GM20000 (cell line): ENCODE data around the gene APOH.

Experiments used
- DNase-seq: peaks from one replicate; pipeline ENCODE4 v3.0.0; 2012; ENCODE audit warnings: low spot score
- TF ChIP-seq, protein P1 (sequence below): IDR thresholded peaks from 2 replicates; pipeline ENCODE4 v1.5.1; 2012; ENCODE audit warnings: mild to moderate bottlenecking, control low read depth; ENCODE audit errors: extremely low read depth, missing control alignments

The APOH gene

DNA sequence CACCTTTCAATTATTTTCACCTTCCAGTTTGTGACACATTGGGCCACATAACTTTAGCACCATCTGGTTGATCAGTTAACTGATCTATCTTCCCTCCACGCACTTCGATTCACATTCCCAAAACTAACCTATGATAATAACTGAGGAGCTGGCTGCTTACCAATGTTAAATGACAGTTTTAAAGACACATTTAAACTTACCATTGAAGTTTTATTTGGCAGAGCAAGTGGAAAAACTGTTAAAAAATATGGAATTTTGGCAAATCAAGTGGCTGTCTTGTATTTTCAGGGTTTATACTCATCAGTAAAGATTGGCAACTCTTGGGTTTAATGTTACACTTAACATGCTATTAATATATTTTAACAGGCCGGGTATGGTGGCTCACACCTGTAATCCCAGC lies 5.4 kb upstream of the APOH start:
- TF ChIP-seq, protein P1, sequence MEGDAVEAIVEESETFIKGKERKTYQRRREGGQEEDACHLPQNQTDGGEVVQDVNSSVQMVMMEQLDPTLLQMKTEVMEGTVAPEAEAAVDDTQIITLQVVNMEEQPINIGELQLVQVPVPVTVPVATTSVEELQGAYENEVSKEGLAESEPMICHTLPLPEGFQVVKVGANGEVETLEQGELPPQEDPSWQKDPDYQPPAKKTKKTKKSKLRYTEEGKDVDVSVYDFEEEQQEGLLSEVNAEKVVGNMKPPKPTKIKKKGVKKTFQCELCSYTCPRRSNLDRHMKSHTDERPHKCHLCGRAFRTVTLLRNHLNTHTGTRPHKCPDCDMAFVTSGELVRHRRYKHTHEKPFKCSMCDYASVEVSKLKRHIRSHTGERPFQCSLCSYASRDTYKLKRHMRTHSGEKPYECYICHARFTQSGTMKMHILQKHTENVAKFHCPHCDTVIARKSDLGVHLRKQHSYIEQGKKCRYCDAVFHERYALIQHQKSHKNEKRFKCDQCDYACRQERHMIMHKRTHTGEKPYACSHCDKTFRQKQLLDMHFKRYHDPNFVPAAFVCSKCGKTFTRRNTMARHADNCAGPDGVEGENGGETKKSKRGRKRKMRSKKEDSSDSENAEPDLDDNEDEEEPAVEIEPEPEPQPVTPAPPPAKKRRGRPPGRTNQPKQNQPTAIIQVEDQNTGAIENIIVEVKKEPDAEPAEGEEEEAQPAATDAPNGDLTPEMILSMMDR: no peak
- no peak for DNase-seq

DNA sequence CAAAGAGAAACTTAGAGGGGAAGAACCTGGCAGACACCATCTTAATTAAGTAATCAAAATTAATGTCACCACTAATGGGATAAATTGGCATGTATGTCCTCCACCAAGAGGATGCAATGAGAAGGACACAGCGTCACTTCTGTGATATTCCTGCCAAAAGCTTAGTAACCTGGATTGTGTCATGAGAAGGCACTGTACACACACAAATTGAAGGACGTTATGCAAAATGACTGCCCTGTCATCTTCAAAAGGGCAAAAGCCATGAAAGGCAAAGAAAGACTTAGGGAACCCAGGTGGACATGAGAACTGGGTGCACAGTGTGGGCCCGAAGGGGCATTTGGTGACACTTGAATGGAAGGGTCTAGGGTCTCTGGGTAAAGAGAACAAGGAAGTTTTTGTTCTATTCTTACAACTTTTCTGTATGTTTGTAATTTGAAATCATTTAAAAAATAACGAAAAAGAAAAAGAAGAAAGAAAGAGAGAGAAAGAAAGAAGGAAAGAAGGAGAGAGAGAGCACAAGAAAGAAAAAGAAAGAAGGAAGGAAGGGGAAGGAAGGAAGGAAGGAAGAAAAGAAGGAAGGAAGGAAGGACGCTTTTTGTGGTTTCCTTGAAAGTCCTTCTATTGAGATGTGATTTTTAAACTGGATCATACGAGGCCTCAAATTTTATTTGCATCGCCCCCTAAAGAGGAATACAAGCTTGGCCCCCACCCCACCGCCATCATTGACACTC lies 4.0 kb upstream of the APOH start:
- TF ChIP-seq, protein P1: no peak
- DNase-seq: no peak

DNA sequence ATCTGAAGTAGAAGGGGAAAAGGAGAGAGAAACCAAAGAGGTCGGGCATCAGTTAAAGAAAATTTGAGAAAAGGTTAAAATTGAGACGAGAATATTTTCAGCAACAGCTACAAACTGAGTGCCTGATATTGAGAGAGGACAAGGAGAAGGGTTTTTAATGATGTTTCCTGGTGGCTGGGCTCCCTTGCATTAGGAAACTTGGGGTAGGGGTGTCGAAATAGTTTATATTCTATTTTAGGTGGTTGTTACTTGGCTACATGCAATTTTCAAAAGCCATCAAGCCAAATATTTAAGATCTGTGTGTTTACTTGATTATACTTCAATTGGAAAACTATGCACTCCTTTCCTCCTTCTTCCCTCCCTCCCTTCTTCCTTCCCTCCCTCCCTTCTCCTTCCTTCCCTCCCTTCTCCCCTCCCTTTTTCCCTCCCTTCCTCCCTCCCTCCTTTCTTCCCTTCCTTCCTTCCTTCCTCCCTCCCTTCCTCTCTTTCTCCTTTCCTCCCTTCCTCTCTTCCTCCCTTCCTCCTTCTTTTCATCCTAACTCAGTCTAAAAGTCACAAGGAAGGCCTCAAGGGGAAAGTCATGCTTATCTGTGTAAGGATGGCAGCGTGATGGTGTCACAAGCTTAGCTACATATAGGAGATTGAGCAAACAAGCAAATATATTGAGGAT lies 1.8 kb upstream of the APOH start:
- TF ChIP-seq, protein P1: no peak
- no peak for DNase-seq

DNA sequence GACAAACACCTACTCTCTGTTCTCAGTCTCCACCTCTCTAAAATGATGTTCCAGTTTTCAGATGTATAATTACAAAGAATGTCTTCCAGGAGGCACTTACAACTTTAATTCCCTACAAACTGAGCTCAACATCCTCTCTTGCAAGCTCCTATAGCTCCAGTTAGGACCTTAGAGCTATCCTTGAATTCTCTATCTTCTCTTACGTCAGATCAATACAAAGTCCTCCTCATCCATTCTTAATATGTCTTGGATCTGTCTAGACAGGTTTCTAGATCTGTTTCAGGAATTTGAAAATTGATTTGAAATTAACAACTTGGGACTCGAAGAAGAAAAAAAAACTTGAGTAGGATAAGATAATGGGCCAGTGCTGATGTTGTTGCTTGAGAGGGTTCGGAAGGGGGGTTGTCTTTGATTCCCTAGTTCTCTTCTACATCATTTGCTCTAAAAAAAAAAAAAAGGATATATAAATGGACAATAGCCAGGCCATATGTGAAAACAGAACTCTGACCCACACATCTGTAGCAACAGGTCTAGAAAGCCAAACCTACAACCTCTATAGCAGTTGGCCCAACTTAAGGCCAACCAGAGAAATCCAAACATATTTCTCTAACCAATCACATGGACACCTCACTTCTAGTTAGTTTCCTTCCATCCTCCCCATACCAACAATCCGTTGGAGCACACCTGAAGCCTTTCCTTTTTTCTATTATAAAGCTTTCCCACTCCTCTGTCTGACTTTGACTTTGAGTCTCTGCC lies 746 bp upstream of the APOH start:
- TF ChIP-seq, protein P1: no peak
- no peak for DNase-seq

DNA sequence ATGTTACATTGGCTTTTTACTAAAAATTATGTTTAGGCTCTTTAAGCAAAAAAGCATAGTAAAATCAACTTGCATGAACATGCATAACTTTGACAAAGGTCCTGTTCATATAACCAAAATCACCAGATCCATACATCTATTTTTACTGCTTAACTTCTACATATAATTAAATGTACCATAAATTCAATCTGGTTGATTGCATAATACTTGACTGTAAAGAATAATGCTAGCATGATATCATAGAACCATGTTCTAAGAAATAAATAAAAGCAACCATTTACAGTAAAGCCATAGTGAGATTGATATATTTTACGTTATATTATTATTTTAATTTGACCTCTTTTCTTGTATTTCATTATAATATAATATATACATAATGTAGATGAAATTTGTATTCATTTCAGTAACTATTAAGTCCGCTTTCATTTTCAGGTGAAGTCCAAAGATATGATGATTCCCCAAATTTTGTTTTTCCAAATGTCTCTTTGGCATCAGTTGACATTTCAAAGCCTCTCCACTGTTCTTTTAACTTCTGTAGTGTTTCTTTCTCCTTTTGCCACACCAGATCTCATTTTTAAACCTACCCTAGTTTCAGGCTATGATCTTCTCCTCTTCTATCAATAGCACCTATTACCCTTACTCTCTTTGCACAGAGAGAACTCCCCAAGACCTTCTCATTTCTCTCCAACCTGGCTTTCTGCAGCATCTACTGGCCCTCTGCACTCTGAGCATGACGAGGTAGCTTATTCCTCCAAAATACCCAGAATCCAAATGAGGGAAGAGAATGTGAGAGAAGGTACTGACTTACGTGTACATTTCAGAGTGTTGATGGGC lies 1.8 kb downstream of the APOH start:
- TF ChIP-seq, protein P1: no peak

DNA sequence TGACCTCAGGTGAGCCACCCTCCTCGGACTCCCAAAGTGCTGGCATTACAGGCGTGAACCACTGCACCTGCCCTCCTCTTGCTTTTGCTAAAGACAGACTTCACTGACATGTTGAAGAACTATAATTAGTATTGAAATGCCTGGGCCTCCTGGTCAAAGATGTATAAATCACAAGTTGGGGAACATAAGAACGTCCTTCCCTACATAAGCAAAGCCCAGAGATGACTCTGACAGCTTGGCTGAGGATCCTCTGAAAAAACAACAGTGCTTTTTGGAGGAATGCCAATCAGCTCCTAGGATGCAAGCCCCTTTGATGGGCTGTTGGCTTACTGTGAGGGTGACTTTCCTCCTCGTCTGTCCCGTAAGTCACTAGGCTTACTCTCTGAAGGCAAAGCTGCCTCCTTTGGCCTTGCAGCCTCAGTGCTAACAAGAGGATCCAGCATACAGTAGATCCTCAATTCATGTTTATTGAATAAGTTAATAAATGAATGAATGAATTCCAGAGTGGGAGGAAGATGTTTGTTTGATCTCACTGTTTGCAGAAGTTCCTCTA lies 6.3 kb downstream of the APOH start:
- TF ChIP-seq, protein P1: no peak

More for the DNA sequence above, 1.8 kb downstream of the APOH start:
- DNase-seq: no peak

More for the DNA sequence above, 6.3 kb downstream of the APOH start:
- DNase-seq: no peak
